ENCODE data around the gene ELOVL3.
"Not testable (repeated sequence)": the region's sequence is repeated elsewhere in the genome, so short reads cannot be mapped to it uniquely, and the experiment has no call there.

GRCh38 chr10:102213599-102213998, 12.5 kb upstream of the ELOVL3 start:
- not testable (repeated sequence) for TF ChIP-seq RAD21 (IDR thresholded peaks at IDR 0.05; ENCODE audit: insufficient read depth, low read depth, low read length); MTA2 (IDR thresholded peaks at IDR 0.05; ENCODE audit: low read depth); CTCF (IDR thresholded peaks at IDR 0.05 in 2 of 3, conservative IDR thresholded peaks at IDR 0.05 in 1 of 3; ENCODE audit: control insufficient read depth in 2 of 3, extremely low read depth in 1 of 3, insufficient read depth in 1 of 3, low read depth in 3 of 3, low read length in 3 of 3); ASH2L (IDR thresholded peaks at IDR 0.05; ENCODE audit: borderline replicate concordance, low read depth); SIN3A (IDR thresholded peaks at IDR 0.05; ENCODE audit: low read depth, low read length); NFXL1 (IDR thresholded peaks at IDR 0.05; ENCODE audit: borderline replicate concordance)
